CD4-positive, alpha-beta memory T cell (primary cell): ENCODE measurements around the gene PGAM4. TPM values are rescaled to one million over a fixed set of nuclear protein-coding genes. Genes with fewer than 3 reads are reported as not detected.

Experiments used
- polyA plus RNA-seq, 2 donors: library from polyadenylated mRNA; unstranded; fragments of 300-500 nt; fragmentation: Illumina TruSeq; gene quantifications; one replicate each; pipeline ENCODE4 v1.2.3, GENCODE V29; 2021
- total RNA-seq, 2 experiments: library from RNA; stranded (reverse); gene quantifications; one replicate each; pipeline ENCODE4 v1.2.3, GENCODE V29; 2021

Gene PGAM4
- total and polyA plus RNA-seq, 4 experiments from 2014 or later = 0.45 TPM; not detected in 3

Other genes starting within 250 kb of the PGAM4 start
- gene ATRX, start 183.4 kb downstream of the PGAM4 start, total RNA-seq = 100 to 1,000 TPM; 106 to 111 TPM
- gene ATRX, start 183.4 kb downstream of the PGAM4 start, polyA plus RNA-seq = 10 to 100 TPM; 24.4 to 80.4 TPM
- 10 to 100 TPM; 38.6 to 38.8 TPM for gene MAGT1, start 74.2 kb downstream of the PGAM4 start, total RNA-seq
- gene MAGT1, start 74.2 kb downstream of the PGAM4 start, polyA plus RNA-seq = 10 to 100 TPM; 29.5 to 52.7 TPM
- 100 to 1,000 TPM; 115 to 126 TPM for gene COX7B, start 70.2 kb downstream of the PGAM4 start, total RNA-seq
- gene COX7B, start 70.2 kb downstream of the PGAM4 start, polyA plus RNA-seq = 100 to 1,000 TPM; 382 to 658 TPM
- 10 to 100 TPM; 15.3 to 16.8 TPM for gene ATP7A, start 58.9 kb downstream of the PGAM4 start, total RNA-seq
- 1 to 10 TPM; 3.2 to 6.5 TPM for gene ATP7A, start 58.9 kb downstream of the PGAM4 start, polyA plus RNA-seq
- gene PGK1, start 134.6 kb upstream of the PGAM4 start, total RNA-seq = 100 to 1,000 TPM; 205 to 209 TPM
- 100 to 1,000 TPM; 461 to 867 TPM for gene PGK1, start 134.6 kb upstream of the PGAM4 start, polyA plus RNA-seq
- gene TAF9B, start 170.0 kb upstream of the PGAM4 start, total RNA-seq = 10 to 100 TPM; 23.6 to 28.3 TPM
- gene TAF9B, start 170.0 kb upstream of the PGAM4 start, polyA plus RNA-seq = 10 to 100 TPM; 27.1 to 32.8 TPM